Left forelimb (tissue), 1 donor: Measurements from ENCODE around the gene ZNF324.
"Not testable (repeated sequence)": the region's sequence is repeated elsewhere in the genome, so short reads cannot be mapped to it uniquely, and the experiment has no call there.

ENCODE experiments used
- DNase-seq: peaks from one replicate; pipeline ENCODE4 v3.0.0-alpha.2; 2018; ENCODE audit warnings: low spot score

The ZNF324 gene

GRCh38 chr19:58500242-58500641, 33.4 kb downstream of the ZNF324 start:
- no peak for DNase-seq

- not testable (repeated sequence) for DNase-seq
Measured at GRCh38 chr19:58507602-58508223, 40.8 kb downstream of the ZNF324 start.

GRCh38 chr19:58509731-58510083, 42.8 kb downstream of the ZNF324 start:
- no peak for DNase-seq

GRCh38 chr19:58510084-58510862, 43.4 kb downstream of the ZNF324 start:
- DNase-seq = no peak

GRCh38 chr19:58511353-58512208, 44.7 kb downstream of the ZNF324 start, which contains the start of gene SLC27A5:
SLC27A5 (minus strand) TSS chr19:58511992; CDS start chr19:58511955, 37 bp downstream.
- no peak for DNase-seq

- no peak for DNase-seq
Measured at GRCh38 chr19:58513213-58513693, 46.4 kb downstream of the ZNF324 start.

- peak; percentile 88 for DNase-seq
Measured at GRCh38 chr19:58513694-58514563, 47.0 kb downstream of the ZNF324 start.

- DNase-seq = no peak
Measured at GRCh38 chr19:58514564-58515022, 47.7 kb downstream of the ZNF324 start.

- DNase-seq = no peak
Measured at GRCh38 chr19:58515259-58515658, 48.4 kb downstream of the ZNF324 start.

- DNase-seq = no peak
Measured at GRCh38 chr19:58516246-58516836, 49.5 kb downstream of the ZNF324 start.

GRCh38 chr19:58516964-58517833, 50.3 kb downstream of the ZNF324 start:
- no peak for DNase-seq

- no peak for DNase-seq
Measured at GRCh38 chr19:58518256-58519086, 51.6 kb downstream of the ZNF324 start.

GRCh38 chr19:58519087-58519354, 52.1 kb downstream of the ZNF324 start:
- no peak for DNase-seq

- peak; percentile 95 for DNase-seq
Measured at GRCh38 chr19:58519355-58520256, 52.7 kb downstream of the ZNF324 start, which contains the start of gene ZBTB45. ZBTB45 (minus strand) TSS chr19:58519810; CDS start chr19:58517673, 2,137 bp downstream.

GRCh38 chr19:58520257-58520599, 53.3 kb downstream of the ZNF324 start:
- DNase-seq = no peak

- no peak for DNase-seq
Measured at GRCh38 chr19:58521651-58522050, 54.8 kb downstream of the ZNF324 start.

- DNase-seq = no peak
Measured at GRCh38 chr19:58522709-58523108, 55.8 kb downstream of the ZNF324 start.
